NCI-H524 (cell line): Measurements from ENCODE around the gene BCOR.

Source experiments
- DNase-seq, 2 experiments: peaks; one replicate each; lab custom pipeline; 2025; lab: John Stamatoyannopoulos, UW

Gene BCOR

GRCh38 chrX:40098264-40099054 lies 701 bp upstream of the BCOR start:
- peak; percentile 53 to 78 for DNase-seq

GRCh38 chrX:40097141-40097503 lies 636 bp downstream of the BCOR start:
- DNase-seq = peak in 1 of 2 experiments; percentile 56

- DNase-seq = peak; percentile 16 to 46
These were observed 1.2 kb downstream of the BCOR start for GRCh38 chrX:40096395-40097091.

DNA sequence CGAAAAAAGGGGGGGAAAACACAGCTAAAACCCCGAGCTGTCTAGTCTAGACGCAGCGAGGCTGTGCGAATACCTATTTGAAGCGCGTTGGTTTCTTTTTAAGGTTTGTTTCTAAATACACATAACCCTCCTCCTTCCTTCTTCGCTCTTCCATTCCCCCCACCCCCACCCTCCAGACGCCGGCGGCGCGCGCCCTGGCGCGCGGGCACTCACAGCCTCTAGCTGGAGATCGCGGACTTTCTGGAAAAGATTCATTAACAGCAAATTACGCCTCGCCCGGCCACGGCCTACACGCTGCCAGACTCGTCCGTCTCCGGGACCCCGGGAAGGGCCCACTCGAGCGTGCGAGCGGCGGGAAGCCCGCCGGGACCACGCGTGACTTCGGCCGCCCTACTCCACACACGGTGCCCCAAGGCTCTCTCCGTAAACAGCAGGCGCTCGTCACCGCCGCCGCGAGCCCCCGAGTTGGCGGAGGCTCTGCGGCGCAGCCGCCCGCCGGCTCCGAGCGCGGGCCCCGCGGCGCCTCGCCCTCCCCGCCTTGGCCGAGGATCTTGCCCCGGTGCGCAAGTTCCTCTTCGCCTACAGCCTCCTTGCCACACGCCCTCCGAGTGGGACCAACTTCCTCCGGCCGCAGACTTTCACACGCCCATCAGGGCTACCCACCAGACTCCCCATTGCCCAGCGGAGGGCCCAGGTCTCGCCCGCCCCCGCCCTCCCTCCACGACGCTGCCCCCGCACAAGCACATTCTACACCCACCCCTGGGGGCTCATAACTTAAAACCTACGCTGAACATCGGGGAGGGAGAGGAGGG lies 2.0 kb downstream of the BCOR start:
- peak; percentile 2 to 41 for DNase-seq

DNA sequence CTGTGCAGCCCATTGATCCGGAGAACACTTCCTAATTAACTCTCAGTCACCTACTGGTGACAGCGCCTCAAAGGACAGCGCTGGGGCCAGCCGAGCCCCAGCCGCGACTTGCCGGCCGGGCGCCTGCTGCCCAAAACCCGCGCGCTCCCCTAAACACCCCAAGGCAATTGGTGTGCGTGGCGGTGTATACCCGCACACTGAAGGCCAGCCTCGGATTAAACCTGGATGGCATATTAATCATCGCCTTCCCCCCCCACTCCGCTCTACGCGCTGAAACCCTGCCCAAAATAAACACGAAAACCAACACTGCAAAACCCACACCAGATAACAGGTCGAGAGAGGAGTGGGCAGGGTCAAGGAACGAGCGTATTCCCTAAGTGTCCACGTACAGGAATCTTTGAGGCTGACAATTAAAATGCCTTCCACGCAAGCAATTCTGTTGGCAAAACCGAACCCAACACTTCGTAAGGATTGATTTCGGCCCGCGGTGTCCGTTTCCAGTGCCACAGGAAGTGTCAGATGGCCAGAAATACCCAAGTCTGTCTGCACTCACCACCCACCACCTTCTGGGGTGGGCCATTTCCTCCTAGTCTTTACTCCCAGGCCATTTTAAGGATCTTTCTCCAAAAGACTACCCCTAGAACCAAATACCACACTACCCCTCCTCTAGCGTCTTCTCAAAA lies 2.7 kb downstream of the BCOR start:
- peak in 1 of 2 experiments; percentile 41 for DNase-seq

DNA sequence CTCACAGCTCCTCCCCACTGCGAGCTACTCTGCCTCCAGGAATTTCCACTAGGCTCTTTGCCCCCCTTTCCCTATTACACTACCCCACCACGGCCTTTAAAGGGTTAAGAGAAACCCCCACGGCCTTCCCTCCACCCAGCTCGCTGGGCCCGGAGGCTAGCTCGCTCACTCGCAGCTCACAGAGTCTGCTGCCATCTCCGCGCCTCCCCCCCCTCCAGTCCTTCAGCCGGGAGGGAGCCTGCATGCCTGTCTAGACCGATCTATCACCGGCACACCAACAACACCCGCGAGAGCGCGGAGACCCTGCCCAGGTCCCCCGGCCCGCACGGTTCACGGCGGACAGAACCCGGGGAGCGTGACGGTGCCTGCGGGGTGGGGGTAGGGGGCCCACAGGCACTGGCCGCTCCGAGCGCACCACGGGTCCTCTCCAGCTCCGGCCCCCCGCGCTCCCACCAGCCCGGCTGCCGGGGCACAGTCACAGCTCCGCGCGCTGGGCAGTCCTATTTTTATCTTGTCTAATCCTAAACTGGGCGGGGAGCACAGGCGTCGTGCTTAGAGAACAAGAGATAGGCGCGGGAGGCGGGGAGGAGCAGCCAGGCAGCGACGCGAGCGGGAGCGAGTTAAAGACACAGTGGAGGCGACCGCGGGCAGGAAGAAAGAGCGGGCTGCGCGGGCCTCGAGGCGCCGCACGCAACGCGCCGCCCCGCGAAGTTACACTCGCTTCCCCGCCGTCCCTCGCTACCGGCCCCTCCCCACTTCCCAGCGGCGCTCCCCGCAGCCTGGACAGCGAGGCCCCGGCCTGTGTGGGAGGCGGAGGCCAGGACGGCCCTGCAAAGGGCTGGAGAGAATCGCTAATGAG lies 3.5 kb downstream of the BCOR start:
- DNase-seq = peak; percentile 56 to 64

DNA sequence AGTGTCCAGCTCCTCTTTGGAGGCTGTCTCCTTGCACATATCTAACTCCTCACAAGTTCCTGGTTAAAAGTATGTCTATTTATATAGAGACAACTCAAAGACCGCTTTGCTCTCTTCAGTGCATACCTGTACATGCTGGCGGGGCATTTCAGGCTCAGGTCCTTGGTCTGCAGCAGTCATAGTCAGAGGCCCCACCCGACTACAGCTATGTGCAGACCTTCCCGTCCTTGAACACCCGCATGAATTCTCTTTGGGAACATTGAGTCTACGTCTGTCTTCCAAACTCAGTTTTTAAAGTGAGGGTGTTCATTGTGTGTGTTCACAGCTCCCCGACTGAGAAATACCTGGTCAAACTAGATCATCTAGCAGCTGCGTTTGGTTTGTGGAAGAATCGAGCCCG lies 4.2 kb downstream of the BCOR start:
- no peak for DNase-seq

- DNase-seq = no peak
These were observed 4.8 kb downstream of the BCOR start for GRCh38 chrX:40092808-40093435.

DNA sequence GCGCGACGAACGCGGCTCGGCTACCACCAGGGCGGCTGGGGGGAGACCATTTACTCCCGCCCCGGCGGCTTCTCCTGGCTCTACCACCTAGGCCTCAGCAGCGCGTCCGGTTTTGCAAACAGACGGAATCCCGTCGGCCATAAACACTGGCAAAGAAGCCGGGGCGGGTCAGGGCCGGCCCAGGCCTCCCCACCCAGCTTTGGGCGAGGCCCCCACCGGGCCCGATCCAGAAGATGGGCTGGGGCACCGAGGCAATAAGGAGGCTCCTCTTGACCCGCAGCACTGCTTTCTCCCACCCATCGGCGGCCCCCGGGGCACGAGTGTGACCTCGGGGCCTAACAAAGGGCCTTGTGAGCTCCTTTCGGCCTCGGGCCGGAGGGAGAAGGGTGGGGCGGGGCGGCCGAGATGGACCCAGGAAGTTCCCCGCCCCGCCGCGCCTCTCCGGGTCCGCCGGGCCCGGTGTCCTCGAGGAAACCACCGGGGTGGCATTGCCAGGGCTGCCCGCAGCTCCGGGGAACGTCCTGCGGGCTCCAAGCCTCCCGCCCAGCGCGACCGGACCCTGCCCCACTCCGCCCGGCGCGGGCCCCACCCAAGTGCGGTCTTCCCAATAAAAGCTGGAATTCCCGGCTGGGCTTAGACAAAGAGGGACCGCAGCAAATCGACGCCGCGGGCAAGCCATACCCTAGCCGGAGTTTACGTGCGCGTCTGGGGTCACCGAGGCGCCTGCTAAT lies 5.9 kb downstream of the BCOR start:
- no peak for DNase-seq

DNA sequence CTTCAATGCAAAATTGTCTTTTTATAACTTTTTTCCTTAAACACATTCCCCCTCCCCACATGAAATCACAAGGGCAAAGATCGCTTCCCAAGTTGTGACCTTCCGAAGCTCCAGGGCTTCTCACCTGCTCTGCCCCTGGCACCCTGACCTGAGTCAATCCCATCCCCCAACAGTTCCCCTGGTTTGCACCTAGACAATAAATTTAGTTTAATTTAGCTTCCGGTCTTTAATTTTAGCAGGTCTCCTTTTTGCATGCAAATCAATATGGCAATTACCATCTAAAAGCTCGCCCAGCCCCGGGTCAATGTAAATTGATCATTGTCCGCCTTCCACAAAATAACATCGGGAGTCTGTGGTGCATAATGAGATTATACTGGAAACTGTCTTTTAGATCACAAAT lies 6.8 kb downstream of the BCOR start:
- no peak for DNase-seq

GRCh38 chrX:40090050-40090804 lies 7.5 kb downstream of the BCOR start:
- DNase-seq = no peak

DNA sequence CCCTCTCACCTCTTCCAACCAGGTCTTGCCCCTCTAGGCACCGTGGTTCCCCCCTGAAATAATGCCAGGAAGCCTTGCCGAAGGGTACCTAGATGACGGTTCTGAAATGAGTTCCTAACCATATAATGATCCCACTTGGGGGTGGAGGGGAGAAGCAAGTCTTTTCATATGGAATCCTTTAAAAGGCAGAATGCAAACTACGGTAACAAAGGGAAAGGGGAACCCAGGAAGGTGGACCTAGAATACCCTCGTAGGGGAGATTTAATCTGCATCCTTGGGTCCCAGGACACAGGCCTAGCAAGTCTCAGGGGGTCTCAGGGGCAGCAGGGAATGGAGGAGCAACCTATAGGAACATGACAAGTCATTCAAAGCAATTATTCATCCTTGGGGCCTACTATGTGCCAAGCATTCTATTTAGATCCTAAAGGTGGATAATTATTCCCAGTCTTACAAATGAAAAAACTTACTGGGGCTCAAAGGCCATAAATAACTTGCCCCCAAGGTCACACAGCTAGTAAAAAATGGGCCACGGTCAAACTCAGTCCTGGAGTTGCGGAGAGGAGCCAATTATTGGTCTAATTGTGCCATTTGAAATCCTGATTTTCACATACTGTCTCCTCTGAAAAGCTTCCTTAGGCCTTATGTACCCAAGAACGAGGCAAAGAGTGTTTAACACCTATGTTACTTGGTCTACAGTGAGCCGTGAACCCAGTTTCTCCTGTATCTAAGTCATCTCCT lies 8.8 kb downstream of the BCOR start:
- DNase-seq = no peak

DNA sequence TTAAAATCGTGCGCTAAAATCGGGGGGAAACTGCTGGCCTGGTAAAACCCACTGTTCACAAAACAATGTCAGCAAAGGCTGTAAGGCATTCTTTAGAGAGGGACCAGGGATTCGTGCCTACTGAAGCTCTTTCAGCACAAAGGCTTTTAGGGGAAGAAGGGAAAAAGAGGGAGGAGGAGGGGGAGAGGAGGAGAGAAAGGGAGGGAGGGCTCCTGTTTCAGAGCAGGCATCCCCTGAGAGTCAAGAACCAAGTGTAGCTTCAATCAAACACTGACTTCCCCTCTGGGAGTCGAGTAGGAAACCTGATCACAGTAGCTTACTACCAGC lies 9.5 kb downstream of the BCOR start:
- no peak for DNase-seq

- DNase-seq = no peak
These were observed 10.1 kb downstream of the BCOR start for GRCh38 chrX:40087425-40088298.

DNA sequence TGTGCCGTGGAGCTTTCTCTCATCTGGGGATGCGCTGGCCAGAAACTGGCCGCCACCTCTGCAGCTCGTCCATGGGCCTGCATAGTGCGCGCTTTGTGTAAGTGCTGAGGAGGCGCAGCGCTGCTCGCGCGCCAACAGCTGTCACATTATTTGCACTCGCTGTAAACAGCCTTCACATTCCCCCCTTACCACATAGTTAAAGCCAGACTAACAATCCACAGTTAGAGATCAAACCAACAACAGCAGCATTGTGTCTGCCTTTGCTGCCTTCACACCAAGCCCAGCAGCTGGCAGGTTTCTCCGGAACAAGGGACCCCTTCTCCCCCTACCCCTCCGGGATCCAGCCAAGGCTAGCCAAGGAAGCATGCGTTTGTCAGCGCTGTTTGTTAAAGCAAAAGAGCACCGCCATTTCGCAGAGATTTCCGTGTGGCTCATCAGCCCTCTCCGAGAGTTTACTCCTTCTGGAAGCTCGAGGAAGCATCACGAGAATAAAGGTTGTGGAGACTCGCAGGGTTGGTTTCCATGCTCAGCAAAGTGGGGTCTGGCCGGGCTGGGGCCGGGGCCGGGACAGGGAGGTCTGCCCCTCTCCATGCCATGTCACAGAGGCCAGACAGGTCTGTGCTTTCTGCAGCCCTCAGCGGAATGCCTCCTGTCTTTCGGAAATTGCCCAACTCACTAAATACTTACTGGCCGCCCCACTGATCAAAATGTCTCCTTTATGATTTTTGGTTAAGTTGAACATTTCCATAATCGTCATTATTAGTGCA lies 11.0 kb downstream of the BCOR start:
- peak in 1 of 2 experiments; percentile 57 for DNase-seq

DNA sequence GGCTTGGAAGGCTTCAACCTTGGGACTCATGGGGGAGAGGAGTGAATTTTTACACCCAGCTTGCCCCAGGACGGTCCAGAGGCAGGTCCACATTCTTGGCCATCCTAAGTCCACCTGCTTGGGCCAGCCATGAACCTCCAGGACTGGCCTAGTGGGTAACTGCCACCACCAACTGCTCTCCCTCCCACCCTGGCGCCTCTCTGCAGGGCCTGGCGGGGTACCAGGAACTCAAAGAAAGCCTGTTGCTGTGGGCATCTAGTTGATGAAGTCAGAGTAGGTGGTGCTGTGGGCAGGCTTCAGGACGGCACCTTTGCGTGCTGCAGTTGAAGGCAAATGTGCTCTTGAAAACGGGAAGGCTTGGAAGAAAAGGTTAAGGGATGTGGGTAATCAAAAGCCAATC lies 12.0 kb downstream of the BCOR start:
- DNase-seq = no peak

DNA sequence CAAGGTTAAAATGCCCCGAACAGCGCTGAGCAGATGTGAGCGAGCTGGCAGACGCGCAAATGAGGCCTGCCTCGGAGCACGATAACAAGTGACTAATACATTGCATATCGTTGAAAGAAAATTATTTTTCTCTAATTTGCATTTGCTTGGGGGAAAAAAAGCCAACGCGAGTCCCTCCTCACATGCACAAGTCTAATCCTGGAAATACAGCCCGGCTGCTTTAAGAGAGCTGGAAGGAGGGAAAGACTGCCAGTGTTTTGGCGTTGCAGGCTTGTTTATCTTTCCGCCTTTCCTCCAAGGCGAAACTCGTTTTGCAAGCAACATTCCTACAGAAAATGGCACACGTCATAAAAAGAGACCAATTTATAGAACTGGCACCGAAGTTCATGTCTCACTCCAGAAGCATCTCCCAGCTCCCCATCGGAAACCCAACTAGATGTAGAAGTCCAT lies 12.6 kb downstream of the BCOR start:
- DNase-seq = no peak
